WTC11 (cell line): ENCODE measurements around the gene CEBPE. TPM values are rescaled to one million over a fixed set of nuclear protein-coding genes. Genes with fewer than 3 reads are reported as not detected.

Experiments used
- ATAC-seq: fragments of 200-7000 bp; cut with Tn5 transposase; 2 replicates; pipeline ENCODE4 v1.10.0; 2021; ENCODE audit warnings: mild to moderate bottlenecking, moderate library complexity
- CTCF ChIA-PET: fragments of 300-600 bp; sonication (Branson Sonifier 250); formaldehyde crosslinking; loops from one replicate; lab custom pipeline; 2021; ENCODE audit warnings: antibody characterized with exemption; lab: Charles Lee
- POLR2A ChIA-PET: fragments of 350-600 bp; sonication (Branson Sonifier 250); formaldehyde crosslinking; loops from one replicate; lab custom pipeline; 2021; ENCODE audit warnings: antibody characterized with exemption; lab: Charles Lee
- DNase-seq: peaks from one replicate; pipeline ENCODE4 v3.0.0; 2021; ENCODE audit warnings: low spot score
- H3K27ac Mint-ChIP-seq: 2 replicates; pipeline ENCODE4 v1.8.0; 2021; ENCODE audit warnings: mixed read lengths
- H3K27me3 Mint-ChIP-seq: 2 replicates; pipeline ENCODE4 v1.8.0; 2021; ENCODE audit warnings: low read depth, mild to moderate bottlenecking, moderate library complexity, mixed read lengths
- H3K36me3 Mint-ChIP-seq: 2 replicates; pipeline ENCODE4 v1.8.0; 2021; ENCODE audit warnings: mixed read lengths
- H3K4me1 Mint-ChIP-seq: 2 replicates; pipeline ENCODE4 v1.8.0; 2022; ENCODE audit warnings: mixed read lengths
- H3K4me3 Mint-ChIP-seq: 2 replicates; pipeline ENCODE4 v1.8.0; 2021; ENCODE audit warnings: mild to moderate bottlenecking, moderate library complexity, mixed read lengths
- H3K9me3 Mint-ChIP-seq: 2 replicates; pipeline ENCODE4 v1.8.0; 2021; ENCODE audit warnings: mixed read lengths
- HMGA2 ChIP-seq: fragments of 250-450 bp; sonication (Bioruptor Pico); IDR thresholded peaks from 2 replicates; pipeline ENCODE4 v1.4.0; 2021; ENCODE audit warnings: mild to moderate bottlenecking, moderate library complexity
- STAT6 ChIP-seq: sonication (generic); formaldehyde crosslinking; conservative IDR thresholded peaks from 2 replicates; pipeline ENCODE4 v1.8.1; 2023; ENCODE audit warnings: mild to moderate bottlenecking, low read depth, missing genetic modification reagents, moderate library complexity
- ZNF317 ChIP-seq: sonication (generic); formaldehyde crosslinking; IDR thresholded peaks from 2 replicates; pipeline ENCODE4 v1.8.1; 2023; ENCODE audit warnings: low read depth, mild to moderate bottlenecking, moderate library complexity, missing genetic modification reagents, borderline replicate concordance
- ZNF416 ChIP-seq: fragments of 250-450 bp; sonication (Bioruptor Pico); IDR thresholded peaks from 2 replicates; pipeline ENCODE4 v1.9.0; 2021; ENCODE audit warnings: mild to moderate bottlenecking, inconsistent platforms
- total RNA-seq: library from RNA; stranded (reverse); gene quantifications from 3 replicates; pipeline ENCODE4 v1.2.3, GENCODE V29; 2021
- TF ChIP-seq, protein P1 (sequence below): fragments of 250-450 bp; sonication (Bioruptor Pico); IDR thresholded peaks from 2 replicates; pipeline ENCODE4 v1.9.0; 2021; ENCODE audit warnings: moderate library complexity, mild to moderate bottlenecking, inconsistent platforms, borderline replicate concordance
- TF ChIP-seq, protein P2 (sequence below): sonication (generic); formaldehyde crosslinking; IDR thresholded peaks from 2 replicates; pipeline ENCODE4 v1.8.0; 2022; ENCODE audit warnings: mild to moderate bottlenecking, missing genetic modification reagents
- TF ChIP-seq, protein P3 (sequence below): sonication (generic); formaldehyde crosslinking; IDR thresholded peaks from 2 replicates; pipeline ENCODE4 v1.8.1; 2023; ENCODE audit warnings: mild to moderate bottlenecking, moderate library complexity, missing genetic modification reagents
- TF ChIP-seq, protein P4 (sequence below): sonication (generic); formaldehyde crosslinking; IDR thresholded peaks from 2 replicates; pipeline ENCODE4 v1.8.0; 2022; ENCODE audit warnings: missing genetic modification reagents

The CEBPE gene
- total RNA-seq, 1 experiment from 2014 or later: not detected

DNA sequence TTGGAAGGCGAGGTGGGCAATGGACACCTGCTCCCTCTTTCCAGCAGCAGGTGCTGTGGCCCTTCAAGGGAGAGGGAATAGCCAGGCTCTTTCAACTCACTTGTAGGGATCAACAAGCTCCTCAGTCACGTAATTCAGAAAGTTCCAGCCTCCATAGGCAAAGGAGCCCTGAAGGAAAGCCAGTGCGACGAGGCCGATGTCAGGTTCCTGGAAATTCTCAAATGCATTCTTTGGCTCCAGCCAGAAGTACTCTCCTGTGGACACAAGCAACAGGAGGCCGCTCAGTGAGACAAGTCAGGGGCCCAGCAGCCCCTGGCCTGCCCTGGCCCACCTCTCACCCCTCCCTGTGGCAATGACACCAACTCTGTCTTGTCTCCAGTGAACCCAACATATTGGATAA lies 21.3 kb upstream of the CEBPE start:
- no peaks in the 10 kb centered on the region for H3K9me3 Mint-ChIP-seq
- no peak overlapping the region for H3K4me3 Mint-ChIP-seq
- H3K36me3 Mint-ChIP-seq: peaks cover 74% of the 10 kb centered on the region
- POLR2A ChIA-PET: no interaction called here
- no peak for TF ChIP-seq HMGA2
- TF ChIP-seq, protein P1, sequence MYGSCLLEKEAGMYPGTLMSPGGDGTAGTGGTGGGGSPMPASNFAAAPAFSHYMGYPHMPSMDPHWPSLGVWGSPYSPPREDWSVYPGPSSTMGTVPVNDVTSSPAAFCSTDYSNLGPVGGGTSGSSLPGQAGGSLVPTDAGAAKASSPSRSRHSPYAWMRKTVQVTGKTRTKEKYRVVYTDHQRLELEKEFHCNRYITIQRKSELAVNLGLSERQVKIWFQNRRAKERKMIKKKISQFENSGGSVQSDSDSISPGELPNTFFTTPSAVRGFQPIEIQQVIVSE (CRISPR knock-in tag): no peak
- TF ChIP-seq, protein P2, sequence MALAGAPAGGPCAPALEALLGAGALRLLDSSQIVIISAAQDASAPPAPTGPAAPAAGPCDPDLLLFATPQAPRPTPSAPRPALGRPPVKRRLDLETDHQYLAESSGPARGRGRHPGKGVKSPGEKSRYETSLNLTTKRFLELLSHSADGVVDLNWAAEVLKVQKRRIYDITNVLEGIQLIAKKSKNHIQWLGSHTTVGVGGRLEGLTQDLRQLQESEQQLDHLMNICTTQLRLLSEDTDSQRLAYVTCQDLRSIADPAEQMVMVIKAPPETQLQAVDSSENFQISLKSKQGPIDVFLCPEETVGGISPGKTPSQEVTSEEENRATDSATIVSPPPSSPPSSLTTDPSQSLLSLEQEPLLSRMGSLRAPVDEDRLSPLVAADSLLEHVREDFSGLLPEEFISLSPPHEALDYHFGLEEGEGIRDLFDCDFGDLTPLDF: no peak
- CTCF ChIA-PET: interaction anchor here (1.0 to 1.5 kb wide), 2 partner anchors 19 to 72 kb away, joined by 3 to 6 read pairs; no protein-coding TSS in a partner anchor
- no peaks in the 10 kb centered on the region for H3K4me1 Mint-ChIP-seq
- H3K27me3 Mint-ChIP-seq: no peaks in the 10 kb centered on the region
- DNase-seq (no peak), ATAC-seq (no peak)
- H3K27ac Mint-ChIP-seq: 0 out of 2 replicates have a peak overlapping the region, but pooled peaks have one; percentile 40

DNA sequence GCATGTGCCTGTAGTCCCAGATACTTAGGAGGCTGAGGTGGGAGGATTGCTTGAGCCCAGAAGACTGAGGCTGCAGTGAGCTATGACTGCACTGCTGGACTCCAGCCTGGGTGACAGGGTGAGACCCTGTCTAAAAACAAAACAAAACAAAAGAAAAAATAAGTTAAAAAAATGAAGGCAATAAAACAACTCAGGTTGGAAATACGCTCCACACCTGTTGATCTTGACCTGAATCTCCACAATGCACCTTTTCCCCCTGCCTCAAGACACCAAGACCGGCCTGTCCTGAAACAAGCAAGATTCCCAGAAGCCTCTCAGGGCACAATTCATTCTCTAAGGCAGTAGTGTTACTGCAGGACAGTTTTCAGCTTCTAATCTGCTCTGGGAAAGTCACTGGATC lies 20.8 kb upstream of the CEBPE start:
- no peaks in the 10 kb centered on the region for H3K4me1 Mint-ChIP-seq
- no peak overlapping the region for H3K4me3 Mint-ChIP-seq
- CTCF ChIA-PET: interaction anchor here (1.5 kb wide), 1 partner anchor 19 kb away, joined by 6 read pairs; no protein-coding TSS in a partner anchor
- 0 out of 2 replicates have a peak overlapping the region, but pooled peaks have one; percentile 40 for H3K27ac Mint-ChIP-seq
- TF ChIP-seq, protein P3, sequence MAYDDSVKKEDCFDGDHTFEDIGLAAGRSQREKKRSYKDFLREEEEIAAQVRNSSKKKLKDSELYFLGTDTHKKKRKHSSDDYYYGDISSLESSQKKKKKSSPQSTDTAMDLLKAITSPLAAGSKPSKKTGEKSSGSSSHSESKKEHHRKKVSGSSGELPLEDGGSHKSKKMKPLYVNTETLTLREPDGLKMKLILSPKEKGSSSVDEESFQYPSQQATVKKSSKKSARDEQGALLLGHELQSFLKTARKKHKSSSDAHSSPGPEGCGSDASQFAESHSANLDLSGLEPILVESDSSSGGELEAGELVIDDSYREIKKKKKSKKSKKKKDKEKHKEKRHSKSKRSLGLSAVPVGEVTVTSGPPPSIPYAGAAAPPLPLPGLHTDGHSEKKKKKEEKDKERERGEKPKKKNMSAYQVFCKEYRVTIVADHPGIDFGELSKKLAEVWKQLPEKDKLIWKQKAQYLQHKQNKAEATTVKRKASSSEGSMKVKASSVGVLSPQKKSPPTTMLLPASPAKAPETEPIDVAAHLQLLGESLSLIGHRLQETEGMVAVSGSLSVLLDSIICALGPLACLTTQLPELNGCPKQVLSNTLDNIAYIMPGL (CRISPR knock-in tag): no peak
- TF ChIP-seq, protein P4, sequence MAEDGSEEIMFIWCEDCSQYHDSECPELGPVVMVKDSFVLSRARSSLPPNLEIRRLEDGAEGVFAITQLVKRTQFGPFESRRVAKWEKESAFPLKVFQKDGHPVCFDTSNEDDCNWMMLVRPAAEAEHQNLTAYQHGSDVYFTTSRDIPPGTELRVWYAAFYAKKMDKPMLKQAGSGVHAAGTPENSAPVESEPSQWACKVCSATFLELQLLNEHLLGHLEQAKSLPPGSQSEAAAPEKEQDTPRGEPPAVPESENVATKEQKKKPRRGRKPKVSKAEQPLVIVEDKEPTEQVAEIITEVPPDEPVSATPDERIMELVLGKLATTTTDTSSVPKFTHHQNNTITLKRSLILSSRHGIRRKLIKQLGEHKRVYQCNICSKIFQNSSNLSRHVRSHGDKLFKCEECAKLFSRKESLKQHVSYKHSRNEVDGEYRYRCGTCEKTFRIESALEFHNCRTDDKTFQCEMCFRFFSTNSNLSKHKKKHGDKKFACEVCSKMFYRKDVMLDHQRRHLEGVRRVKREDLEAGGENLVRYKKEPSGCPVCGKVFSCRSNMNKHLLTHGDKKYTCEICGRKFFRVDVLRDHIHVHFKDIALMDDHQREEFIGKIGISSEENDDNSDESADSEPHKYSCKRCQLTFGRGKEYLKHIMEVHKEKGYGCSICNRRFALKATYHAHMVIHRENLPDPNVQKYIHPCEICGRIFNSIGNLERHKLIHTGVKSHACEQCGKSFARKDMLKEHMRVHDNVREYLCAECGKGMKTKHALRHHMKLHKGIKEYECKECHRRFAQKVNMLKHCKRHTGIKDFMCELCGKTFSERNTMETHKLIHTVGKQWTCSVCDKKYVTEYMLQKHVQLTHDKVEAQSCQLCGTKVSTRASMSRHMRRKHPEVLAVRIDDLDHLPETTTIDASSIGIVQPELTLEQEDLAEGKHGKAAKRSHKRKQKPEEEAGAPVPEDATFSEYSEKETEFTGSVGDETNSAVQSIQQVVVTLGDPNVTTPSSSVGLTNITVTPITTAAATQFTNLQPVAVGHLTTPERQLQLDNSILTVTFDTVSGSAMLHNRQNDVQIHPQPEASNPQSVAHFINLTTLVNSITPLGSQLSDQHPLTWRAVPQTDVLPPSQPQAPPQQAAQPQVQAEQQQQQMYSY (CRISPR knock-in tag): no peak
- no peaks in the 10 kb centered on the region for H3K27me3 Mint-ChIP-seq
- H3K9me3 Mint-ChIP-seq: no peaks in the 10 kb centered on the region
- POLR2A ChIA-PET: no interaction called here
- ATAC-seq: no peak
- DNase-seq: no peak
- peaks cover 74% of the 10 kb centered on the region for H3K36me3 Mint-ChIP-seq

GRCh38 chr14:23137813-23138535 lies 18.9 kb upstream of the CEBPE start:
- peak overlapping the region; percentile 42; the same call in 1 of the 2 replicates for H3K27ac Mint-ChIP-seq
- H3K4me3 Mint-ChIP-seq: no peak overlapping the region
- no peaks in the 10 kb centered on the region for H3K27me3 Mint-ChIP-seq
- POLR2A ChIA-PET: interaction anchor here (0.6 kb wide), 1 partner anchor 141 kb away, joined by 3 read pairs; no protein-coding TSS in a partner anchor
- no peak for ATAC-seq
- DNase-seq: no peak
- peaks cover 73% of the 10 kb centered on the region for H3K36me3 Mint-ChIP-seq
- TF ChIP-seq STAT6 (CRISPR knock-in tag): no peak
- TF ChIP-seq ZNF317 (CRISPR knock-in tag): no peak
- TF ChIP-seq ZNF416 (CRISPR knock-in tag): no peak
- TF ChIP-seq, all 79 proteins: peak for 0
- CTCF ChIA-PET: interaction anchor here (1.2 kb wide), 1 partner anchor 18 kb away, joined by 5 read pairs; no protein-coding TSS in a partner anchor
- no peaks in the 10 kb centered on the region for H3K9me3 Mint-ChIP-seq
- H3K4me1 Mint-ChIP-seq: no peaks in the 10 kb centered on the region
